Neuronal stem cell (in vitro differentiated cells): ENCODE measurements around the gene CYP2D6.
"Not testable (repeated sequence)": the region's sequence is repeated elsewhere in the genome, so short reads cannot be mapped to it uniquely, and the experiment has no call there.

Experiments
- DNase-seq: peaks from one replicate; pipeline ENCODE4 v3.0.0-alpha.2; 2013; ENCODE audit warnings: low spot score
- H2AFZ ChIP-seq: one replicate; pipeline ENCODE4 v1.6.1; 2013; ENCODE audit warnings: mild to moderate bottlenecking, low read length, inconsistent platforms
- H2AK5ac ChIP-seq: 2 replicates; pipeline ENCODE4 v1.6.1; 2013; ENCODE audit warnings: low read depth, mild to moderate bottlenecking, inconsistent platforms, low read length, moderate library complexity, mixed read lengths
- H2BK120ac ChIP-seq: 2 replicates; pipeline ENCODE4 v1.6.1; 2013; ENCODE audit warnings: low read depth, mild to moderate bottlenecking, inconsistent platforms, low read length, moderate library complexity, mixed read lengths
- H2BK12ac ChIP-seq: one replicate; pipeline ENCODE4 v1.6.1; 2013; ENCODE audit warnings: low read length, inconsistent platforms
- H2BK15ac ChIP-seq: 2 replicates; pipeline ENCODE4 v1.6.1; 2013; ENCODE audit warnings: mild to moderate bottlenecking, low read length, inconsistent platforms, mixed read lengths
- H2BK5ac ChIP-seq: one replicate; pipeline ENCODE4 v1.6.1; 2013; ENCODE audit warnings: inconsistent platforms, mild to moderate bottlenecking, low read length, moderate library complexity
- H3K14ac ChIP-seq: one replicate; pipeline ENCODE4 v1.6.1; 2013; ENCODE audit warnings: low read length, inconsistent platforms
- H3K18ac ChIP-seq: 2 replicates; pipeline ENCODE4 v1.6.1; 2013; ENCODE audit warnings: low read length, inconsistent platforms
- H3K23ac ChIP-seq: 2 replicates; pipeline ENCODE4 v1.6.1; 2013; ENCODE audit warnings: low read depth, mild to moderate bottlenecking, mixed read lengths, low read length, inconsistent platforms; ENCODE audit not compliant: poor library complexity
- H3K27ac ChIP-seq: replicated peaks from 3 replicates; pipeline ENCODE4 v1.5.1; 2013; ENCODE audit warnings: low read length, inconsistent platforms
- H3K27me3 ChIP-seq, 3 experiments: 2 replicates each; pipeline ENCODE4 v1.6.1; 2013; ENCODE audit warnings: low read length in 3 of 3, mild to moderate bottlenecking in 2 of 3, inconsistent platforms in 1 of 3, low read depth in 1 of 3, mixed read lengths in 1 of 3, moderate library complexity in 1 of 3; ENCODE audit not compliant: control insufficient read depth in 3 of 3, insufficient read depth in 3 of 3
- H3K36me3 ChIP-seq, 2 donors: replicated peaks in 1 of 2; 2 replicates each; pipeline ENCODE4 v1.6.1; 2013; ENCODE audit warnings: low read length in 2 of 2; ENCODE audit not compliant: control insufficient read depth in 2 of 2, insufficient read depth in 2 of 2
- H3K4ac ChIP-seq: 2 replicates; pipeline ENCODE4 v1.6.1; 2013; ENCODE audit warnings: inconsistent platforms, mild to moderate bottlenecking, low read length, moderate library complexity
- H3K4me1 ChIP-seq, 2 donors: 1 replicate in 1 of 2; 2 replicates in 1 of 2; pipeline ENCODE4 v1.6.1; 2013; ENCODE audit warnings: low read length in 2 of 2, low read depth in 1 of 2; ENCODE audit not compliant: control insufficient read depth in 2 of 2, insufficient read depth in 1 of 2
- H3K4me2 ChIP-seq: one replicate; pipeline ENCODE4 v1.6.1; 2013; ENCODE audit warnings: mild to moderate bottlenecking, low read length, inconsistent platforms; ENCODE audit not compliant: insufficient read depth, poor library complexity, severe bottlenecking
- H3K4me3 ChIP-seq, 2 donors: 2 replicates each; pipeline ENCODE4 v1.5.1; 2013; ENCODE audit warnings: low read length in 2 of 2, mild to moderate bottlenecking in 2 of 2, inconsistent platforms in 1 of 2, moderate library complexity in 1 of 2
- H3K79me1 ChIP-seq: one replicate; pipeline ENCODE4 v1.6.1; 2013; ENCODE audit warnings: low read depth, mild to moderate bottlenecking, inconsistent platforms, low read length, moderate library complexity
- H3K9ac ChIP-seq: one replicate; pipeline ENCODE4 v1.6.1; 2013; ENCODE audit warnings: mild to moderate bottlenecking, low read depth, low read length, inconsistent platforms; ENCODE audit not compliant: poor library complexity
- H3K9me3 ChIP-seq, 2 donors: replicated peaks in 1 of 2; 2 replicates each; pipeline versions ENCODE3 to v1.6.1; 2013; ENCODE audit warnings: low read length in 2 of 2, mild to moderate bottlenecking in 2 of 2, inconsistent platforms in 1 of 2, low read depth in 1 of 2, mixed read lengths in 1 of 2, moderate library complexity in 1 of 2; ENCODE audit not compliant: control insufficient read depth in 2 of 2, insufficient read depth in 1 of 2
- H4K8ac ChIP-seq: one replicate; pipeline ENCODE4 v1.6.1; 2013; ENCODE audit warnings: low read depth, mild to moderate bottlenecking, inconsistent platforms, low read length, moderate library complexity
- H4K91ac ChIP-seq: one replicate; pipeline ENCODE4 v1.6.1; 2013; ENCODE audit warnings: low read length, low read depth, mild to moderate bottlenecking, inconsistent platforms; ENCODE audit not compliant: poor library complexity
- WGBS, 2 donors: extraction: QIAGEN DNeasy Blood & Tissue Kit; methylation state at CpG; one replicate each; pipeline ENCODE4 v1.1.7; 2013; ENCODE audit warnings: missing lambda C conversion rate in 2 of 2, mixed read lengths in 1 of 2; ENCODE audit not compliant: insufficient read length in 2 of 2, insufficient replicate concordance in 1 of 2; ENCODE audit errors: extremely low coverage in 2 of 2; 5-methylcytosine and 5-hydroxymethylcytosine counted together

Gene CYP2D6

GRCh38 chr22:42116848-42117424 lies 13.7 kb downstream of the CYP2D6 start:
- no peak overlapping the region for H3K23ac ChIP-seq
- H2BK12ac ChIP-seq, result no peak overlapping the region
- no peak overlapping the region for H4K8ac ChIP-seq
- H3K18ac ChIP-seq, result no peak overlapping the region
- no peak overlapping the region for H4K91ac ChIP-seq
- no CpG with 5 or more reads among the region's 4 CpGs for WGBS, 2 donors
- no peak for DNase-seq
- no peak overlapping the region for H2BK15ac ChIP-seq
- no peak overlapping the region for H3K4ac ChIP-seq
- H2BK120ac ChIP-seq, result no peak overlapping the region
- no peak overlapping the region for H2AK5ac ChIP-seq
- H3K4me3 ChIP-seq, result no peak overlapping the region
- H2AFZ ChIP-seq, result no peak overlapping the region
- H3K9me3 ChIP-seq, result peaks cover 11 to 23% of the 10 kb centered on the region in 2 donors
- H3K4me2 ChIP-seq, result no peak overlapping the region
- no peak overlapping the region for H3K27ac ChIP-seq
- no peak overlapping the region for H3K9ac ChIP-seq
- no peaks in the 10 kb centered on the region for H3K79me1 ChIP-seq
- no peak overlapping the region for H2BK5ac ChIP-seq
- H3K36me3 ChIP-seq, result peaks cover 0 to 3% of the 10 kb centered on the region in 2 donors
- H3K4me1 ChIP-seq, result no peaks in the 10 kb centered on the region
- H3K14ac ChIP-seq, result no peak overlapping the region
- peaks cover 0 to 2% (median 0%) of the 10 kb centered on the region in 3 experiments for H3K27me3 ChIP-seq

- not testable (repeated sequence) for H4K8ac ChIP-seq, H3K14ac ChIP-seq, H3K4me1 ChIP-seq, H2BK12ac ChIP-seq, H3K27me3 ChIP-seq, H3K27ac ChIP-seq, H2BK5ac ChIP-seq, H4K91ac ChIP-seq, H2AFZ ChIP-seq, H2BK15ac ChIP-seq, H3K79me1 ChIP-seq, H3K4me2 ChIP-seq, H3K4ac ChIP-seq, H3K36me3 ChIP-seq, H2AK5ac ChIP-seq, DNase-seq, H3K23ac ChIP-seq, H3K9ac ChIP-seq, H3K18ac ChIP-seq, H2BK120ac ChIP-seq
- Histone ChIP-seq H3K4me3 (peak overlapping the region in 1 of 2 donors; percentile 67), H3K9me3 (peaks cover 11 to 23% of the 10 kb centered on the region in 2 donors)
- 100% methylated on average over 3 of the region's 6 CpGs; no CpG with 5 or more reads in 1 of the 2 donors for WGBS, 2 donors
These were observed 15.2 kb downstream of the CYP2D6 start for GRCh38 chr22:42115420-42115830.

- no peak overlapping the region for H3K9ac ChIP-seq
- no peak overlapping the region for H2BK120ac ChIP-seq
- H2AK5ac ChIP-seq, result no peak overlapping the region
- no peak overlapping the region for H2BK5ac ChIP-seq
- H2AFZ ChIP-seq, result no peak overlapping the region
- H3K4me2 ChIP-seq, result no peak overlapping the region
- peaks cover 11 to 23% of the 10 kb centered on the region in 2 donors for H3K9me3 ChIP-seq
- no peak overlapping the region for H3K18ac ChIP-seq
- no peak overlapping the region for H3K4ac ChIP-seq
- no peaks in the 10 kb centered on the region for H3K4me1 ChIP-seq
- H3K36me3 ChIP-seq, result peaks cover 0 to 3% of the 10 kb centered on the region in 2 donors
- no peak overlapping the region for H2BK15ac ChIP-seq
- no peak overlapping the region for H4K8ac ChIP-seq
- H3K4me3 ChIP-seq, result no peak overlapping the region
- H3K27me3 ChIP-seq, result peaks cover 0 to 2% (median 0%) of the 10 kb centered on the region in 3 experiments
- no peaks in the 10 kb centered on the region for H3K79me1 ChIP-seq
- no peak overlapping the region for H2BK12ac ChIP-seq
- no peak overlapping the region for H3K23ac ChIP-seq
- no peak for DNase-seq
- H3K14ac ChIP-seq, result no peak overlapping the region
- H4K91ac ChIP-seq, result no peak overlapping the region
- no CpG with 5 or more reads among the region's 7 CpGs for WGBS, 2 donors
- no peak overlapping the region for H3K27ac ChIP-seq
These were observed 15.9 kb downstream of the CYP2D6 start for GRCh38 chr22:42114721-42115120.

GRCh38 chr22:42112793-42113192 lies 17.8 kb downstream of the CYP2D6 start:
- H3K14ac ChIP-seq, H3K9ac ChIP-seq, H3K4me3 ChIP-seq, H3K4me1 ChIP-seq, H3K23ac ChIP-seq, H2BK12ac ChIP-seq, H2BK5ac ChIP-seq, H3K36me3 ChIP-seq, H2BK120ac ChIP-seq, H3K27me3 ChIP-seq, H2AFZ ChIP-seq, H3K18ac ChIP-seq, DNase-seq, H2BK15ac ChIP-seq, H3K27ac ChIP-seq, H3K79me1 ChIP-seq, H2AK5ac ChIP-seq, H3K4ac ChIP-seq, H4K91ac ChIP-seq, H3K4me2 ChIP-seq, H4K8ac ChIP-seq: not testable (repeated sequence)
- peaks cover 11 to 23% of the 10 kb centered on the region in 2 donors for H3K9me3 ChIP-seq
- no CpG with 5 or more reads among the region's 4 CpGs for WGBS, 2 donors
